Heart right ventricle (tissue), 16 donors: ENCODE results near the gene LCE1D. TPM values are rescaled to one million over a fixed set of nuclear protein-coding genes. Genes with fewer than 3 reads are reported as not detected.

ENCODE experiments used
- ATAC-seq, 8 donors: fragments of 200-7000 bp; cut with Tn5 transposase; one replicate each; pipeline ENCODE4 v1.9.1; 2020; ENCODE audit warnings: mild to moderate bottlenecking in 8 of 8, moderate library complexity in 8 of 8, moderate number of reproducible peaks in 1 of 8
- DNase-seq, 2 donors: peaks; one replicate each; pipeline ENCODE4 v3.0.0-alpha.2; 2020
- H3K27ac ChIP-seq, 10 donors: fragments of 200-600 bp; sonication (generic) in 2 of 10; one replicate each; pipeline versions ENCODE4 v1.5.0 to v1.8.0; 2020 to 2022; ENCODE audit warnings: mild to moderate bottlenecking in 3 of 10
- H3K27me3 ChIP-seq, 7 donors: fragments of 200-600 bp; one replicate each; pipeline ENCODE4 v1.8.0; 2021 to 2022; ENCODE audit warnings: mild to moderate bottlenecking in 2 of 7
- H3K36me3 ChIP-seq, 9 donors: fragments of 200-600 bp; sonication (generic) in 1 of 9; one replicate each; pipeline versions ENCODE4 v1.5.0 to v1.8.0; 2020 to 2022; ENCODE audit warnings: mild to moderate bottlenecking in 2 of 9
- H3K4me1 ChIP-seq, 9 donors: fragments of 200-600 bp; sonication (generic) in 1 of 9; one replicate each; pipeline versions ENCODE4 v1.5.0 to v1.8.0; 2020 to 2022; ENCODE audit warnings: mild to moderate bottlenecking in 4 of 9
- H3K4me3 ChIP-seq, 10 donors: fragments of 200-600 bp; sonication (generic) in 2 of 10; one replicate each; pipeline versions ENCODE4 v1.5.0 to v1.8.0; 2020 to 2022; ENCODE audit warnings: mild to moderate bottlenecking in 7 of 10, moderate library complexity in 2 of 10
- H3K9me3 ChIP-seq, 11 donors: fragments of 200-600 bp in 10 of 11; sonication (generic) in 2 of 11; one replicate each; pipeline versions ENCODE4 v1.5.0 to v1.8.0; 2013 to 2022; ENCODE audit warnings: mild to moderate bottlenecking in 2 of 11, control low read depth in 1 of 11, moderate library complexity in 1 of 11
- WGBS, 2 donors: extraction: QIAGEN DNeasy Blood & Tissue Kit; methylation state at CpG; one replicate each; pipeline ENCODE4 v1.1.7; 2013; ENCODE audit warnings: inconsistent platforms in 1 of 2; 5-methylcytosine and 5-hydroxymethylcytosine counted together
- intact Hi-C, 10 donors: fragments of 100-400 bp; cut with DNase I; formaldehyde crosslinking; loops; one replicate each; pipeline versions ENCODE4 v1.11.1 to v1.14.2; 2022
- polyA plus RNA-seq, 2 donors: library from polyadenylated mRNA; stranded (reverse); fragments of 200-250 nt; gene quantifications; one replicate each; pipeline ENCODE4 v1.2.3, GENCODE V29; 2013
- total RNA-seq, 10 donors: library from RNA; stranded (reverse); fragmentation: NEBNext Ultra II Directional in 3 of 10; extraction: Animal tissue kit (Norgen Biotek cat#: 25700) in 3 of 10; gene quantifications; one replicate each; pipeline versions ENCODE4 v1.2.1 to v1.2.4, GENCODE V29; 2021 to 2023
- TF ChIP-seq, protein P1 (sequence below), 9 donors: fragments of 200-600 bp; sonication (generic) in 2 of 9; IDR thresholded peaks; one replicate each; pipeline versions ENCODE4 v1.5.0 to v1.8.0; 2021 to 2022; ENCODE audit warnings: antibody characterized with exemption in 9 of 9, mild to moderate bottlenecking in 5 of 9, moderate library complexity in 1 of 9
- donor health status: Arrhythmogenic right ventricular cardiomyopathy.
- donor health status: ischemic (EF 13 %, LVEDD 7.1; RV severe dilation, severe dysfunction).
- donor health status: healthy with polysubstance abuse.
- donor health status: DM: no; HTN: yes; CAD: no.
- donor health status: DM: no; HTN: no; CAD: no.
- donor health status: ischemic (EF 25% LVEDD 6.9; RV normal size, moderate dysfunction).
- donor health status: ischemic (EF 25% LVEDD 5.7; RV mildly dilated, moderate dysfunction).
- donor health status: healthy.
- donor health status: DM: yes; HTN: yes; CAD: no.
- donor health status: Ischemic cardiomyopathy.
- donor health status: ischemic (EF 35%, LVEDD 5.7; RV mildly dilated, moderate dysfunction).
- donor health status: nonischemic (EF 11% LVEDD 7.7; RV severe dilation, severe dysfunction).
- donor health status: DM: yes; HTN: yes; CAD: no.
- donor health status: PGD.
- donor health status: ischemic (EF 29% LVEDD 5.4; RV normal size, mild dysfunction).
- donor health status: nonischemic (EF 23%, LVEDD 6.1; RV moderate dilation, normal function).

The LCE1D gene
- total and polyA plus RNA-seq, 12 donors: not detected

DNA sequence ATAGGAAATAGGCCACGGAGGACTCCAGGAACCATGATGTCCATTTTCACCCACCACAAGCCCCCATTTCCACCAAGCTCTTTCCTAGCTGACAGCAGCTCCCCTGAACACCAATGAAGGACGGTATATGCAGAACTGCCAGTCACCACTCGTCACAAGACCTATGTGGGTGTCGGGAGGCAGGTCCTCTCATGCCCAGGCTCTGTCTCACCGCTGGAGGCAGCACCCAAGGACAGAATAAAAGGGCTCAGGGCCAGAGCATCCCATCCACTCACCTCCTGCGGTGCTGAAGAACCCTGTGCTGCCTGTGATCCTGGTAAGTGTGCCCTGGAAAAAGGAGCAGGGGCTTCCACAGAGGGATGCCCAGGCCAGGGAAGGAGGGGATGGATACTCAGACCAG is 21.6 kb upstream of the LCE1D start, which contains the start of gene LCE1F:
TSS of gene LCE1F (plus strand) at position 266 of the 400 bp plus-strand sequence. CDS start 1,232 bp downstream, outside the sequence.
- H3K4me3 ChIP-seq: no peak within 1 kb of the TSS
- peaks cover 0 to 4% (median 0%) of the 10 kb centered on the region in 7 donors for H3K27me3 ChIP-seq
- DNase-seq (no peak), ATAC-seq (no peak)
- H3K9me3 ChIP-seq: peaks cover 0 to 6% (median 0%) of the 10 kb centered on the region in 11 donors
- TF ChIP-seq, protein P1, sequence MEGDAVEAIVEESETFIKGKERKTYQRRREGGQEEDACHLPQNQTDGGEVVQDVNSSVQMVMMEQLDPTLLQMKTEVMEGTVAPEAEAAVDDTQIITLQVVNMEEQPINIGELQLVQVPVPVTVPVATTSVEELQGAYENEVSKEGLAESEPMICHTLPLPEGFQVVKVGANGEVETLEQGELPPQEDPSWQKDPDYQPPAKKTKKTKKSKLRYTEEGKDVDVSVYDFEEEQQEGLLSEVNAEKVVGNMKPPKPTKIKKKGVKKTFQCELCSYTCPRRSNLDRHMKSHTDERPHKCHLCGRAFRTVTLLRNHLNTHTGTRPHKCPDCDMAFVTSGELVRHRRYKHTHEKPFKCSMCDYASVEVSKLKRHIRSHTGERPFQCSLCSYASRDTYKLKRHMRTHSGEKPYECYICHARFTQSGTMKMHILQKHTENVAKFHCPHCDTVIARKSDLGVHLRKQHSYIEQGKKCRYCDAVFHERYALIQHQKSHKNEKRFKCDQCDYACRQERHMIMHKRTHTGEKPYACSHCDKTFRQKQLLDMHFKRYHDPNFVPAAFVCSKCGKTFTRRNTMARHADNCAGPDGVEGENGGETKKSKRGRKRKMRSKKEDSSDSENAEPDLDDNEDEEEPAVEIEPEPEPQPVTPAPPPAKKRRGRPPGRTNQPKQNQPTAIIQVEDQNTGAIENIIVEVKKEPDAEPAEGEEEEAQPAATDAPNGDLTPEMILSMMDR (IDR thresholded peaks at IDR 0.05): no peak
- intact Hi-C loops: no loop called here
- WGBS, 2 donors: 58 to 62% methylated on average over 6 of the region's 6 CpGs
- no peaks in the 10 kb centered on the region for H3K4me1 ChIP-seq
- H3K27ac ChIP-seq: no peak within 1 kb of the TSS
- H3K36me3 ChIP-seq: no peaks in the 10 kb centered on the region

DNA sequence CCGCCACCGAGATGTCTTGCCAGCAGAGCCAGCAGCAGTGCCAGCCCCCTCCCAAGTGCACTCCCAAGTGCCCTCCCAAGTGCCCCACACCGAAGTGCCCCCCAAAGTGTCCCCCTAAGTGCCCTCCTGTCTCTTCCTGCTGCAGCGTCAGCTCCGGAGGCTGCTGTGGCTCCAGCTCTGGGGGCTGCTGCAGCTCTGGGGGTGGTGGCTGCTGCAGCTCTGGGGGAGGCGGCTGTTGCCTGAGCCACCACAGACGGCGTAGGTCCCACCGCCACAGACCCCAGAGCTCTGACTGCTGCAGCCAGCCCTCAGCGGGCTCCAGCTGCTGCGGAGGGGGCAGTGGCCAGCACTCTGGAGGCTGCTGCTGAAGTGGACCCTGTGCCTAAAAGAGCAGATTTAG is 20.2 kb upstream of the LCE1D start:
- Histone ChIP-seq H3K27ac (no peak overlapping the region), H3K36me3 (no peaks in the 10 kb centered on the region), H3K4me1 (no peaks in the 10 kb centered on the region), H3K9me3 (peaks cover 0 to 6% (median 0%) of the 10 kb centered on the region in 11 donors), H3K27me3 (peaks cover 0 to 4% (median 0%) of the 10 kb centered on the region in 7 donors), H3K4me3 (no peak overlapping the region)
- DNase-seq: no peak
- WGBS, 2 donors: 77 to 81% methylated on average over 11 of the region's 11 CpGs
- intact Hi-C loops: no loop called here
- TF ChIP-seq, protein P1 (IDR thresholded peaks at IDR 0.05): no peak
- no peak for ATAC-seq

DNA sequence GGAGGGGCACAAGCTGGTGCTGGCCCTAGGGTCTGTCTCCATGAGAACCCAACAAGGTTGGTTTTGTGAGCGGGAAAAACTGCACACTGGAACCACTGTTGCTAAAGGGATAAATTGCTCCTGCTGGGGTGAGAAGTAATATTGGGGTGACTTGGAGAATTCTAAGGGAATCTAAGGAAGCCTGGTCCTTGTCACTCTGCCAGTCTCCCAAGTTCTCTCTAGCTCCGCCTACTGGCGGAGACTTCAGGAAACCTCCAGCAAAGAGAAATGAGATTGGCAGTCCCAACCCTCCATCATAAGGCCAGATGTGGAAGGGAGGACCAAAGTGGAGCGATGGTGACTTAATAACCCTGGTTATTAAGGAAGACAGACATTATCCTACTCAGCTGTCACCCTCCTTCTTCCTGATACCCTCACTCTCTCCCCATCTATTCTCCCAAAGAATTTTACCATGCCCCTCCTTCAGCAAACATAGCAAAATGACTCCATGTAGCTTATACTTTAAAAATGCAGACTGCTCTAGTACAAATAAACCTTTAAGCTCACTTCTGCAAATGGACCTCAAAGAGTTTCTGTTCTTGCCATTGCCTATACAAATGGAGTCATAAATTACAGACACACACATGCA is 18.9 kb upstream of the LCE1D start:
- 49 to 59% methylated on average over 4 of the region's 4 CpGs for WGBS, 2 donors
- TF ChIP-seq, protein P1 (IDR thresholded peaks at IDR 0.05): no peak
- H3K4me1 ChIP-seq: no peaks in the 10 kb centered on the region
- H3K27me3 ChIP-seq: peaks cover 0 to 4% (median 0%) of the 10 kb centered on the region in 7 donors
- H3K36me3 ChIP-seq: no peaks in the 10 kb centered on the region
- ATAC-seq (no peak), DNase-seq (no peak)
- intact Hi-C loops: no loop called here
- H3K4me3 ChIP-seq: no peak overlapping the region
- peaks cover 0 to 6% (median 0%) of the 10 kb centered on the region in 11 donors for H3K9me3 ChIP-seq
- no peak overlapping the region for H3K27ac ChIP-seq

DNA sequence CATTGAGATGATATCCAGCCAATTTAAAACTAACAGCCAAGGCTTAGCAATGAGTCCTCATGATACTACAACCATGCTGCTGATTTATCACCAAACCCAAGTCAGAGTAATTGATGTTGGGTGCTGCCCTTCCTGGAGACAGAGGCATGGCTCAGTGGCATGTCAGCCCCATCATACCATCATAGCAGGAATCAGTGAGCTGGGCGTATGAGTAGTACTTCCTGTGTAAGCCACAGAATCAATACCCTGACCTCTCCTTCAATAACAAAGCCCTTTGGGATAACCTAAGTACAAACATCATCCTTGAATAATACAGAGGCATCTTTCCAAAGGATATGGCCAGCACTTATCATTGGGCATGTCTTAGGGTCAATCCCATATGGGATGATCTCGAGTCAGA is 13.4 kb upstream of the LCE1D start:
- Histone ChIP-seq H3K4me1 (no peaks in the 10 kb centered on the region), H3K27ac (no peak overlapping the region), H3K27me3 (peaks cover 0 to 35% (median 7%) of the 10 kb centered on the region in 7 donors), H3K36me3 (no peaks in the 10 kb centered on the region), H3K4me3 (no peak overlapping the region), H3K9me3 (no peaks in the 10 kb centered on the region)
- 51 to 53% methylated on average over 2 of the region's 2 CpGs for WGBS, 2 donors
- no peak for DNase-seq
- ATAC-seq: no peak
- intact Hi-C loops: no loop called here
- TF ChIP-seq, protein P1 (IDR thresholded peaks at IDR 0.05): no peak
